HFFc6 (cell line): ENCODE measurements around the gene NAA35. TPM values are rescaled to one million over a fixed set of nuclear protein-coding genes. Genes with fewer than 3 reads are reported as not detected.
"Not testable (repeated sequence)": the region's sequence is repeated elsewhere in the genome, so short reads cannot be mapped to it uniquely, and the experiment has no call there.

ENCODE experiments used
- DNase-seq: peaks from one replicate; pipeline ENCODE4 v3.0.0-alpha.2; 2018
- H3K27ac Mint-ChIP-seq: 2 replicates; pipeline ENCODE4 v1.8.0; 2020; ENCODE audit warnings: mild to moderate bottlenecking, mixed read lengths
- H3K27me3 Mint-ChIP-seq: 2 replicates; pipeline ENCODE4 v1.8.0; 2021; ENCODE audit warnings: mild to moderate bottlenecking, moderate library complexity, mixed read lengths; ENCODE audit not compliant: insufficient read depth
- H3K36me3 Mint-ChIP-seq: 2 replicates; pipeline ENCODE4 v1.8.0; 2021; ENCODE audit warnings: low read depth, mixed read lengths
- H3K4me1 Mint-ChIP-seq: 2 replicates; pipeline ENCODE4 v1.8.0; 2020; ENCODE audit warnings: low read depth, mixed read lengths
- H3K4me3 Mint-ChIP-seq: 2 replicates; pipeline ENCODE4 v1.8.0; 2020; ENCODE audit warnings: mild to moderate bottlenecking, moderate library complexity, mixed read lengths
- H3K9me3 Mint-ChIP-seq: 2 replicates; pipeline ENCODE4 v1.8.0; 2020; ENCODE audit warnings: mild to moderate bottlenecking, mixed read lengths
- total RNA-seq, 6 experiments: library from RNA; stranded (reverse); fragmentation: NEBNext Ultra II Directional; extraction: Animal tissue kit (Norgen Biotek cat#: 25700); gene quantifications; 2 replicates in 1 of 6; 3 replicates in 5 of 6; pipeline ENCODE4 v1.2.3, GENCODE V29; 2021
- TF ChIP-seq, protein P1 (sequence below): fragments of 200-600 bp; sonication (generic); IDR thresholded peaks from 2 replicates; pipeline ENCODE4 v1.5.0; 2021; ENCODE audit warnings: antibody characterized with exemption, mild to moderate bottlenecking

NAA35 gene
- total RNA-seq, 6 experiments from 2014 or later = 20.1 to 22.8 (median 21.7) TPM

DNA sequence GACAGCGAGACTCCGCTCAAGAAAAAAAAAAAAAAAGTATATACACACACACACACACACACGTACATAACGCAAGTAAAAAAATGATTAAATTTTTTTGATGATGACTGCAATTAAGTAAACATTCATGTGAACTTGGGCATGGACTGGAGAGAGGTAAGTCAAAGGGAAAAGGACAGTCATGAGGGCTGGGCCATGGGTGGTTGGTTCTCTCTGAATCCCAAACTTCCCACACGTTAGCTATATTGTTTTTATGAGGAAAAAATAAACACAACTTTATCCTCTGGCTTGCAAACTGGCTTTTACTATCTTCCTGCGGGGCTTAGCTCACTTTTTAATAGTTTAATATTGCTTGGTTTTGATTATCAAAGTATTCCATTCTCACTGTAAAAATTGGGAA lies 104.7 kb downstream of the NAA35 start:
- Mint-ChIP-seq H3K27ac (no peak overlapping the region), H3K4me1 (peaks cover 5% of the 10 kb centered on the region; the same call in 1 of the 2 replicates), H3K4me3 (no peak overlapping the region), H3K36me3 (no peaks in the 10 kb centered on the region), H3K9me3 (no peaks in the 10 kb centered on the region), H3K27me3 (no peaks in the 10 kb centered on the region; the same call in 1 of the 2 replicates)
- TF ChIP-seq, protein P1, sequence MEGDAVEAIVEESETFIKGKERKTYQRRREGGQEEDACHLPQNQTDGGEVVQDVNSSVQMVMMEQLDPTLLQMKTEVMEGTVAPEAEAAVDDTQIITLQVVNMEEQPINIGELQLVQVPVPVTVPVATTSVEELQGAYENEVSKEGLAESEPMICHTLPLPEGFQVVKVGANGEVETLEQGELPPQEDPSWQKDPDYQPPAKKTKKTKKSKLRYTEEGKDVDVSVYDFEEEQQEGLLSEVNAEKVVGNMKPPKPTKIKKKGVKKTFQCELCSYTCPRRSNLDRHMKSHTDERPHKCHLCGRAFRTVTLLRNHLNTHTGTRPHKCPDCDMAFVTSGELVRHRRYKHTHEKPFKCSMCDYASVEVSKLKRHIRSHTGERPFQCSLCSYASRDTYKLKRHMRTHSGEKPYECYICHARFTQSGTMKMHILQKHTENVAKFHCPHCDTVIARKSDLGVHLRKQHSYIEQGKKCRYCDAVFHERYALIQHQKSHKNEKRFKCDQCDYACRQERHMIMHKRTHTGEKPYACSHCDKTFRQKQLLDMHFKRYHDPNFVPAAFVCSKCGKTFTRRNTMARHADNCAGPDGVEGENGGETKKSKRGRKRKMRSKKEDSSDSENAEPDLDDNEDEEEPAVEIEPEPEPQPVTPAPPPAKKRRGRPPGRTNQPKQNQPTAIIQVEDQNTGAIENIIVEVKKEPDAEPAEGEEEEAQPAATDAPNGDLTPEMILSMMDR = no peak
- no peak for DNase-seq

DNA sequence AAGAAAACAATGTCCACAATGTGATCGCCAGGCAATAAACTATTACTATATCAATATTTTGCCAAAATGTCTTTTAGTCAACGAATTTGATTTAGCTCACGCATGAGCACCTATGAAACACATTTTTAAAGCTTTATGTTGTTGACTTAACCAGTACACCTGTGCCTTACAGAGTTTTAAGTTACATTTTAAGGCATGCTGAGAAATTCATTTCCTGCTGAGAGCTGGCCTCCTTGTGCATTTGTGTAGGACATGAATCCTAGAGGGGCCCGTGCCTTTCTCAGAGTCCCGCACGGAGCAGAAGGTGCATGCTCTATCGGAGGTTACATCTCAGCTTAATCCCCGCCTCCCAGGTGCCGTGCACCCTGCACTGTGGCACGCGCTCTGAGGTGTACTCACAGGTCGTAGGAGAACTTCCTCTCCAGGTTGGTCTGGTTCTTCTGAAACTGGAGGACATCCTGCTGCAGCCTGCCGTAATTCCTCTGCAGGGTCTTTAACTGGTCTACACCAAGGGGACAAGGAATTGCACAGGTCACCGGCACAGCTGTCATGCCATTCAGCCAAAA lies 105.2 kb downstream of the NAA35 start:
- Mint-ChIP-seq H3K4me3 (no peak overlapping the region), H3K36me3 (no peaks in the 10 kb centered on the region), H3K4me1 (peaks cover 5% of the 10 kb centered on the region; the same call in 1 of the 2 replicates), H3K9me3 (no peaks in the 10 kb centered on the region), H3K27me3 (no peaks in the 10 kb centered on the region; the same call in 1 of the 2 replicates), H3K27ac (no peak overlapping the region)
- TF ChIP-seq, protein P1 = no peak
- DNase-seq = no peak

DNA sequence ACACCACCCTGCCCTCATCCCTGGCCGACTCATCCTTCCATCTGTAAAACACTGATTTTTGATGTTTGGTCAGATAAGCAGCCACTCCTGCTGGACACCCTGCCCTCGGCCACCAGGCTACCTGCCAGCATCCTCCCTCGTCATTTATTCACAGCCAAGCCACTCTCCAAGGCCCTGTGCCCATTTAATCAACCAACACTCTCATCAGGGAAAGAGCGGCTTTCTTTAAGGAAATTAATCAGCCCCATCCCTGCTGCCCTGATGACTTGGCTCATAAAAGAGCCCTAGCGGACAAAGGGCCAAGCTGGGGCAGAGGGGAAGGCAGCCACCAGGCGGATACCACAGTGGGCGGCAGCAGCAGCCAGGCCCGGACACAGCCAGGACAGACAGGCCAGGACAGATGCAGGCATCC lies 106.0 kb downstream of the NAA35 start:
- H3K27ac Mint-ChIP-seq = no peak overlapping the region
- H3K9me3 Mint-ChIP-seq = no peaks in the 10 kb centered on the region
- TF ChIP-seq, protein P1 = no peak
- peaks cover 5% of the 10 kb centered on the region; the same call in 1 of the 2 replicates for H3K4me1 Mint-ChIP-seq
- H3K4me3 Mint-ChIP-seq = no peak overlapping the region
- no peaks in the 10 kb centered on the region; the same call in 1 of the 2 replicates for H3K27me3 Mint-ChIP-seq
- no peak for DNase-seq
- no peaks in the 10 kb centered on the region for H3K36me3 Mint-ChIP-seq

DNA sequence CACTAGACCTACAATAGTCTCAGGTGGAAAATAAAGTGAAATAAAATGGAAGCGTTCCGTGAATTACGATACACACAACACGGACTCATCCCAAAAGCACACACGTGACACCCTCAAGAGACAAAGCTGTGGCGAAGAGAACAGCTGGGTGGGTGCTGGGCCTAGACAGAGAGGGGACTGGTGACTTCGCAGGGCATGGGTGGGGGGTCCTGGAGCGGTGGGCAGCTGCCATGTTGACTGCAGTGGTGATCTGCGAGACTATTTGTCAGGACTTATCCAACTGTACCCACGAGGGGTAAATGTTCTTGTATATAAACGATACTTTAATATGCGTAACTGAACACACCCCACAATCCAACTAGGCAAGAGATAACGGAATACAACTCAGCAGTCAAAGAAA lies 106.4 kb downstream of the NAA35 start:
- H3K27me3 Mint-ChIP-seq = no peaks in the 10 kb centered on the region; the same call in 1 of the 2 replicates

DNA sequence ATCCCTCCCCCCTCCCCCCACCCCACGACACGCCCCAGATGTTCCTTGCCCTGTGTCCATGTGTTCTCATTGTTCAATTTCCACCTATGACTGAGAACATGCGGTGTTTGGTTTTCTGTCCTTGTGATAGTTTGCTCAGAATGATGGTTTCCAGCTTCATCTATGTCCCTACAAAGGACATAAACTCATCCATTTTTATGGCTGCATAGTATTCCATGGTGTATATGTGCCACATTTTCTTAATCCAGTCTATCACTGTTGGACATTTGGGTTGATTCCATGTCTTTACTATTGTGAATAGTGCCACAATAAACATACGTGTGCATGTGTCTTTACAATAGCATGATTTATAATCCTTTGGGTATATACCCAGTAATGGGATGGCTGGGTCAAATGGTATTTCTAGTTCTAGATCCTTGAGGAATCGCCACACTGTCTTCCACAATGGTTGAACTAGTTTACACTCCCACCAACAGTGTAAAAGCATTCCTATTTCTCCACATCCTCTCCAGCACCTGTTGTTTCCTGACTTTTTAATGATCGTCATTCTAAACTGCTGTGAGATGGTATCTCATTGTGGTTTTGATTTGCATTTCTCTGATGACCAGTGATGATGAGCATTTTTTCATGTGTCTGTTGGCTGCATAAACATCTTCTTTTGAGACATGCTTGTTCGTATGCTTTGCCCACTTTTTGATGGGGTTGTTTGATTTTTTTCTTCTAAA lies 107.2 kb downstream of the NAA35 start:
- H3K36me3 Mint-ChIP-seq, DNase-seq, H3K27ac Mint-ChIP-seq, H3K27me3 Mint-ChIP-seq, H3K9me3 Mint-ChIP-seq, H3K4me3 Mint-ChIP-seq, H3K4me1 Mint-ChIP-seq: not testable (repeated sequence)

More for the DNA sequence above, 106.4 kb downstream of the NAA35 start:
- Mint-ChIP-seq H3K27ac (no peak overlapping the region), H3K36me3 (no peaks in the 10 kb centered on the region), H3K4me3 (no peak overlapping the region), H3K9me3 (no peaks in the 10 kb centered on the region), H3K4me1 (peaks cover 5% of the 10 kb centered on the region; the same call in 1 of the 2 replicates)
- TF ChIP-seq, protein P1 = no peak
- DNase-seq = no peak
